Neuronal stem cell (in vitro differentiated cells): ENCODE data around the gene RANGAP1.

Experiments used
- DNase-seq: peaks from one replicate; pipeline ENCODE4 v3.0.0-alpha.2; 2013; ENCODE audit warnings: low spot score
- H2AFZ ChIP-seq: one replicate; pipeline ENCODE4 v1.6.1; 2013; ENCODE audit warnings: mild to moderate bottlenecking, low read length, inconsistent platforms
- H2AK5ac ChIP-seq: 2 replicates; pipeline ENCODE4 v1.6.1; 2013; ENCODE audit warnings: low read depth, mild to moderate bottlenecking, inconsistent platforms, low read length, moderate library complexity, mixed read lengths
- H2BK120ac ChIP-seq: 2 replicates; pipeline ENCODE4 v1.6.1; 2013; ENCODE audit warnings: low read depth, mild to moderate bottlenecking, inconsistent platforms, low read length, moderate library complexity, mixed read lengths
- H2BK12ac ChIP-seq: one replicate; pipeline ENCODE4 v1.6.1; 2013; ENCODE audit warnings: low read length, inconsistent platforms
- H2BK15ac ChIP-seq: 2 replicates; pipeline ENCODE4 v1.6.1; 2013; ENCODE audit warnings: mild to moderate bottlenecking, low read length, inconsistent platforms, mixed read lengths
- H2BK5ac ChIP-seq: one replicate; pipeline ENCODE4 v1.6.1; 2013; ENCODE audit warnings: inconsistent platforms, mild to moderate bottlenecking, low read length, moderate library complexity
- H3K14ac ChIP-seq: one replicate; pipeline ENCODE4 v1.6.1; 2013; ENCODE audit warnings: low read length, inconsistent platforms
- H3K18ac ChIP-seq: 2 replicates; pipeline ENCODE4 v1.6.1; 2013; ENCODE audit warnings: low read length, inconsistent platforms
- H3K23ac ChIP-seq: 2 replicates; pipeline ENCODE4 v1.6.1; 2013; ENCODE audit warnings: low read depth, mild to moderate bottlenecking, mixed read lengths, low read length, inconsistent platforms; ENCODE audit not compliant: poor library complexity
- H3K27ac ChIP-seq: replicated peaks from 3 replicates; pipeline ENCODE4 v1.5.1; 2013; ENCODE audit warnings: low read length, inconsistent platforms
- H3K27me3 ChIP-seq, 3 experiments: 2 replicates each; pipeline ENCODE4 v1.6.1; 2013; ENCODE audit warnings: low read length in 3 of 3, mild to moderate bottlenecking in 2 of 3, inconsistent platforms in 1 of 3, low read depth in 1 of 3, mixed read lengths in 1 of 3, moderate library complexity in 1 of 3; ENCODE audit not compliant: control insufficient read depth in 3 of 3, insufficient read depth in 3 of 3
- H3K36me3 ChIP-seq, 2 donors: replicated peaks in 1 of 2; 2 replicates each; pipeline ENCODE4 v1.6.1; 2013; ENCODE audit warnings: low read length in 2 of 2; ENCODE audit not compliant: control insufficient read depth in 2 of 2, insufficient read depth in 2 of 2
- H3K4ac ChIP-seq: 2 replicates; pipeline ENCODE4 v1.6.1; 2013; ENCODE audit warnings: inconsistent platforms, mild to moderate bottlenecking, low read length, moderate library complexity
- H3K4me1 ChIP-seq, 2 donors: 1 replicate in 1 of 2; 2 replicates in 1 of 2; pipeline ENCODE4 v1.6.1; 2013; ENCODE audit warnings: low read length in 2 of 2, low read depth in 1 of 2; ENCODE audit not compliant: control insufficient read depth in 2 of 2, insufficient read depth in 1 of 2
- H3K4me2 ChIP-seq: one replicate; pipeline ENCODE4 v1.6.1; 2013; ENCODE audit warnings: mild to moderate bottlenecking, low read length, inconsistent platforms; ENCODE audit not compliant: insufficient read depth, poor library complexity, severe bottlenecking
- H3K4me3 ChIP-seq, 2 donors: 2 replicates each; pipeline ENCODE4 v1.5.1; 2013; ENCODE audit warnings: low read length in 2 of 2, mild to moderate bottlenecking in 2 of 2, inconsistent platforms in 1 of 2, moderate library complexity in 1 of 2
- H3K79me1 ChIP-seq: one replicate; pipeline ENCODE4 v1.6.1; 2013; ENCODE audit warnings: low read depth, mild to moderate bottlenecking, inconsistent platforms, low read length, moderate library complexity
- H3K9ac ChIP-seq: one replicate; pipeline ENCODE4 v1.6.1; 2013; ENCODE audit warnings: mild to moderate bottlenecking, low read depth, low read length, inconsistent platforms; ENCODE audit not compliant: poor library complexity
- H3K9me3 ChIP-seq, 2 donors: replicated peaks in 1 of 2; 2 replicates each; pipeline versions ENCODE3 to v1.6.1; 2013; ENCODE audit warnings: low read length in 2 of 2, mild to moderate bottlenecking in 2 of 2, inconsistent platforms in 1 of 2, low read depth in 1 of 2, mixed read lengths in 1 of 2, moderate library complexity in 1 of 2; ENCODE audit not compliant: control insufficient read depth in 2 of 2, insufficient read depth in 1 of 2
- H4K8ac ChIP-seq: one replicate; pipeline ENCODE4 v1.6.1; 2013; ENCODE audit warnings: low read depth, mild to moderate bottlenecking, inconsistent platforms, low read length, moderate library complexity
- H4K91ac ChIP-seq: one replicate; pipeline ENCODE4 v1.6.1; 2013; ENCODE audit warnings: low read length, low read depth, mild to moderate bottlenecking, inconsistent platforms; ENCODE audit not compliant: poor library complexity
- WGBS, 2 donors: extraction: QIAGEN DNeasy Blood & Tissue Kit; methylation state at CpG; one replicate each; pipeline ENCODE4 v1.1.7; 2013; ENCODE audit warnings: missing lambda C conversion rate in 2 of 2, mixed read lengths in 1 of 2; ENCODE audit not compliant: insufficient read length in 2 of 2, insufficient replicate concordance in 1 of 2; ENCODE audit errors: extremely low coverage in 2 of 2; 5-methylcytosine and 5-hydroxymethylcytosine counted together

RANGAP1 gene

DNA sequence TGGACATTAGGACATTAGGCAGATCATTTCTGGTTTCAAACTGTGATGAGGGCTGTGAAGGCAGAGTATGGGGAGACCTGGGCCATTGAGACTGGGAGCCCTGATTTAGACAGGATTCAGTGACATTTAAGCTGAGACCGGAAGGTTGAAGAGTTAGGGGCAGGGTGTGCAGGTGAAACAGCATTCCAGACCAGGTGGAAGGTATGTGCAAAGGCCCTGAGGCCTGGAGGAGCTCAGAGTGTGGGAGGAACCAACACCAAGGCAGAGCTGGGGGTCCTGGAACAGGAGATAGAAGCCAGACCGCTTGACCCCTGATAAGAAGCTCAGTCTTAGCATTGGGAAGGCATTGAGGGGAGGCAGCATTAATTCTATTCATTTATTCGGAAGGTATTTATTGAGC is 47.8 kb upstream of the RANGAP1 start:
- Histone ChIP-seq H3K4ac (no peak overlapping the region), H3K4me1 (no peaks in the 10 kb centered on the region), H3K9me3 (no peaks in the 10 kb centered on the region), H4K91ac (no peak overlapping the region), H3K79me1 (peaks cover 3% of the 10 kb centered on the region), H3K14ac (no peak overlapping the region), H2BK15ac (no peak overlapping the region), H3K4me2 (no peak overlapping the region), H2BK12ac (no peak overlapping the region), H3K27me3 (no peaks in the 10 kb centered on the region), H3K36me3 (peaks cover 38 to 71% of the 10 kb centered on the region in 2 donors), H2AFZ (no peak overlapping the region), H3K27ac (no peak overlapping the region), H2AK5ac (no peak overlapping the region), H3K9ac (no peak overlapping the region), H2BK120ac (no peak overlapping the region), H3K18ac (no peak overlapping the region), H3K4me3 (no peak overlapping the region), H4K8ac (no peak overlapping the region), H3K23ac (no peak overlapping the region), H2BK5ac (no peak overlapping the region)
- WGBS, 2 donors, result no CpG with 5 or more reads among the region's 3 CpGs
- no peak for DNase-seq

DNA sequence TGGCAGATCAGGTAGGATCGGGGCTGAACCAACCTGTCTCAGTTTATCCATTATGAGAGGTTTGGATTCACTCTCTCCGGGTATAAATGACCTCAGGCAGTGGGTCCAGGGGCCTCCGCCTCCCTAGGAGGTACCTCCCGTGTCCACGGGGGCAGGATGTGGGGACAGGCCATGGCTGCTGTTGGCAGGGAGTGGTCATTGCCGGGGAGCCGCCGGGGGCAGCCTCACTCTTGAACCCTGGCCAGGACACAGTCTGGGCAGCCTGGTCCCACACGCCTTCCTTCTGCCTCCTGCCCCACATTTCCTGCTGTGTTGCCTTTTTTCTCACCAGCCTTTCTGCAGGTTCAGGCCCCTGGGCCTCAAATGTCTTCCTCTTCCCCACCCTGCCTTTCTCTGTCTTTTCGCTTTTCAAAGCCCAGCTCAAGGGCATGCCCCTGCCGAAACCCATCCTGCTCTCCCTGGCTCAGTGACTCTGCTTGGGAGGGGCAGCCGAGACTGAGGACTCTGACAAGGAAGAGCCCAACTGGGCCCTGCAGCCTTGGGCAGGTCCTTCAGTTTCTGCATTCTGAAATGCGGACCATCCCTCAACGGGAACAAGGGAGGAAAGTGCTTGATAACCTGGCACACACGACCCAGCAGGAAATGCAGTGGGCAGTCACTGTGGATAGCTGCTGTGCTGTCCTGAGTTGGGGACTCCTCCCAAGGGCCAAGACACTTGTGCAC is 46.4 kb upstream of the RANGAP1 start:
- H3K27ac ChIP-seq, result no peak overlapping the region
- H3K36me3 ChIP-seq, result peaks cover 44 to 78% of the 10 kb centered on the region in 2 donors
- no CpG with 5 or more reads among the region's 15 CpGs for WGBS, 2 donors

DNA sequence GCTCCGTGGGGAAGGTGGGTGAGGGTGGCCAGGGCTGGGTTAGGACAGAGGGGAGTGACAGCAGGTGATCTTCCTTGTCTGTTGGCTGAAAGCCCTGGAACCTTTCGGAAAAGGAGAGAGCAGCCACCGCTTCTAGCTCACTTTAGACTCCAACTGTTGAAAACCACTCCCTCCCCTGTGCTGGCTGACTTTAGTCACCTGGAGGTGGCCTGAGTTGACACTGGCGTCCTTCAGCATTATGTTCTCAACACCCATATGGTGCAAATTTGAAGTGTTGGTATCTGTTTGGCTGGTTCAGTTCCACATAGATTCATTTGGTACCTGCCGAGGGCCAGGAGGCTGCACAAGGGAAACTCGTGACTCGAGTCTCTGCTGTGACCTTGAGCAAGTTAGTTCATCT is 44.2 kb upstream of the RANGAP1 start:
- H2BK5ac ChIP-seq, result peak overlapping the region; percentile 0
- H4K8ac ChIP-seq, result no peak overlapping the region
- no peak overlapping the region for H3K18ac ChIP-seq
- no peak overlapping the region for H2AK5ac ChIP-seq
- H3K27ac ChIP-seq, result no peak overlapping the region
- H3K27me3 ChIP-seq, result no peaks in the 10 kb centered on the region
- no peak overlapping the region for H2BK15ac ChIP-seq
- H2BK12ac ChIP-seq, result no peak overlapping the region
- no peak overlapping the region for H3K23ac ChIP-seq
- H2AFZ ChIP-seq, result no peak overlapping the region
- H3K4ac ChIP-seq, result no peak overlapping the region
- no peaks in the 10 kb centered on the region for H3K9me3 ChIP-seq
- H3K79me1 ChIP-seq, result peaks cover 4% of the 10 kb centered on the region
- no peak overlapping the region for H4K91ac ChIP-seq
- DNase-seq, result no peak
- peaks cover 57 to 87% of the 10 kb centered on the region in 2 donors for H3K36me3 ChIP-seq
- no peak overlapping the region for H3K4me3 ChIP-seq
- no peak overlapping the region for H2BK120ac ChIP-seq
- H3K14ac ChIP-seq, result no peak overlapping the region
- no peak overlapping the region for H3K4me2 ChIP-seq
- no CpG with 5 or more reads among the region's 7 CpGs for WGBS, 2 donors
- H3K9ac ChIP-seq, result no peak overlapping the region
- no peaks in the 10 kb centered on the region for H3K4me1 ChIP-seq

More for the DNA sequence above, 46.4 kb upstream of the RANGAP1 start:
- no peak overlapping the region for H2AK5ac ChIP-seq
- H2AFZ ChIP-seq, result no peak overlapping the region
- H3K14ac ChIP-seq, result no peak overlapping the region
- H4K91ac ChIP-seq, result no peak overlapping the region
- no peak overlapping the region for H4K8ac ChIP-seq
- H3K4me3 ChIP-seq, result no peak overlapping the region
- H3K9me3 ChIP-seq, result no peaks in the 10 kb centered on the region
- no peak overlapping the region for H3K18ac ChIP-seq
- no peak overlapping the region for H2BK12ac ChIP-seq
- no peak overlapping the region for H2BK15ac ChIP-seq
- no peaks in the 10 kb centered on the region for H3K4me1 ChIP-seq
- H3K79me1 ChIP-seq, result peaks cover 3% of the 10 kb centered on the region
- no peak for DNase-seq
- no peak overlapping the region for H3K9ac ChIP-seq
- H3K4ac ChIP-seq, result no peak overlapping the region
- H3K4me2 ChIP-seq, result no peak overlapping the region
- no peak overlapping the region for H2BK5ac ChIP-seq
- no peak overlapping the region for H3K23ac ChIP-seq
- H3K27me3 ChIP-seq, result no peaks in the 10 kb centered on the region
- H2BK120ac ChIP-seq, result no peak overlapping the region

DNA sequence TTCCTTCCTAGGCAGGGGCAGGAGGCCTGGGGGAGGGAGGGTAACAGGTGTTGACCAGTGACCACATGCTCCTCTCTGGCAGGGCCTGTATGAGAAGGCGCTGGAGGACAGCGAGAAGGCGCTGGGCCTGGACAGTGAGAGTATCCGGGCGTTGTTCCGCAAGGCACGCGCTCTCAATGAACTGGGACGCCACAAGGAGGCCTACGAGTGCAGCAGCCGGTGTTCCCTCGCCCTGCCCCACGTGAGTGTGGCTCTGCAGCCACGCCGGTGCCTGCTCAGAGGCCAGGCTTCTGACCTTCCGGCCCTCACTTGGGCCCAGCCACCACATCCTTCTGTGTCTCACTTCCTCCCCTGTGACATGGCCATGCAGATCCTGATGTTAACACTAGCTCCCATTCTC is 41.1 kb upstream of the RANGAP1 start:
- no CpG with 5 or more reads among the region's 16 CpGs for WGBS, 2 donors
- no peak overlapping the region for H2AFZ ChIP-seq
- H3K14ac ChIP-seq, result no peak overlapping the region
- H3K9ac ChIP-seq, result peak overlapping the region; percentile 22
- H3K4me2 ChIP-seq, result no peak overlapping the region
- H3K18ac ChIP-seq, result no peak overlapping the region
- no peak overlapping the region for H2BK15ac ChIP-seq
- no peak for DNase-seq
- no peak overlapping the region for H4K91ac ChIP-seq
- H3K23ac ChIP-seq, result no peak overlapping the region
- H3K4me1 ChIP-seq, result no peaks in the 10 kb centered on the region
- H3K79me1 ChIP-seq, result peaks cover 9% of the 10 kb centered on the region
- no peak overlapping the region for H2AK5ac ChIP-seq
- H3K4ac ChIP-seq, result no peak overlapping the region
- H3K36me3 ChIP-seq, result peaks cover 57 to 83% of the 10 kb centered on the region in 2 donors
- H2BK12ac ChIP-seq, result no peak overlapping the region
- H3K9me3 ChIP-seq, result peaks cover 0 to 4% of the 10 kb centered on the region in 2 donors
- H3K4me3 ChIP-seq, result no peak overlapping the region
- H3K27me3 ChIP-seq, result no peaks in the 10 kb centered on the region
- no peak overlapping the region for H2BK120ac ChIP-seq
- H4K8ac ChIP-seq, result no peak overlapping the region
- H3K27ac ChIP-seq, result no peak overlapping the region
- H2BK5ac ChIP-seq, result no peak overlapping the region
